Measurements from ENCODE around the gene HCN4. TPM values are rescaled to one million over a fixed set of nuclear protein-coding genes. Genes with fewer than 3 reads are reported as not detected.

The HCN4 gene
- total and polyA plus RNA-seq, 2 experiments from 2014 or later = 59.2 to 159 TPM

GRCh38 chr15:73378089-73378488 is 9.3 kb upstream of the HCN4 start:
- Histone ChIP-seq H3K27me3 (no peaks in the 10 kb centered on the region), H3K9me3 (ENCODE audit: low read depth) (no peaks in the 10 kb centered on the region), H3K27ac (peak overlapping the region; percentile 96), H3K36me3 (no peaks in the 10 kb centered on the region), H3K4me1 (ENCODE audit: low read depth) (peaks cover 35% of the 10 kb centered on the region), H3K4me3 (no peak overlapping the region)
- no peak for TF ChIP-seq CTCF (IDR thresholded peaks at IDR 0.05; ENCODE audit: low read depth, low read length)
- DNase-seq (ENCODE audit: low read depth in 1 of 2, low spot score in 1 of 2) = no peak

GRCh38 chr15:73375755-73376305 is 7.1 kb upstream of the HCN4 start:
- H3K27ac ChIP-seq = peak overlapping the region; percentile 96
- peaks cover 57% of the 10 kb centered on the region for H3K4me1 ChIP-seq (ENCODE audit: low read depth)
- H3K4me3 ChIP-seq = no peak overlapping the region
- DNase-seq (ENCODE audit: low read depth in 1 of 2, low spot score in 1 of 2) = peak in 1 of 2 donors; percentile 85
- H3K27me3 ChIP-seq = no peaks in the 10 kb centered on the region
- no peaks in the 10 kb centered on the region for H3K36me3 ChIP-seq
- no peak for TF ChIP-seq CTCF (IDR thresholded peaks at IDR 0.05; ENCODE audit: low read depth, low read length)
- H3K9me3 ChIP-seq (ENCODE audit: low read depth) = no peaks in the 10 kb centered on the region

GRCh38 chr15:73375012-73375411 is 6.3 kb upstream of the HCN4 start:
- H3K27ac ChIP-seq = peak overlapping the region; percentile 96
- H3K4me1 ChIP-seq (ENCODE audit: low read depth) = peaks cover 65% of the 10 kb centered on the region
- no peak overlapping the region for H3K4me3 ChIP-seq
- no peaks in the 10 kb centered on the region for H3K9me3 ChIP-seq (ENCODE audit: low read depth)
- H3K36me3 ChIP-seq = no peaks in the 10 kb centered on the region
- TF ChIP-seq CTCF (IDR thresholded peaks at IDR 0.05; ENCODE audit: low read depth, low read length) = no peak
- no peaks in the 10 kb centered on the region for H3K27me3 ChIP-seq
- DNase-seq (ENCODE audit: low read depth in 1 of 2, low spot score in 1 of 2) = no peak

- no peaks in the 10 kb centered on the region for H3K9me3 ChIP-seq (ENCODE audit: low read depth)
- H3K36me3 ChIP-seq = no peaks in the 10 kb centered on the region
- TF ChIP-seq CTCF (IDR thresholded peaks at IDR 0.05; ENCODE audit: low read depth, low read length) = no peak
- peak overlapping the region; percentile 98 for H3K27ac ChIP-seq
- no peak overlapping the region for H3K4me3 ChIP-seq
- peaks cover 67% of the 10 kb centered on the region for H3K4me1 ChIP-seq (ENCODE audit: low read depth)
- H3K27me3 ChIP-seq = no peaks in the 10 kb centered on the region
- DNase-seq (ENCODE audit: low read depth in 1 of 2, low spot score in 1 of 2) = peak in 1 of 2 donors; percentile 98
Measured at GRCh38 chr15:73374604-73375003, 5.8 kb upstream of the HCN4 start.

- peak overlapping the region; percentile 98 for H3K27ac ChIP-seq
- H3K36me3 ChIP-seq = no peaks in the 10 kb centered on the region
- no peak overlapping the region for H3K4me3 ChIP-seq
- H3K4me1 ChIP-seq (ENCODE audit: low read depth) = peaks cover 61% of the 10 kb centered on the region
- no peak for TF ChIP-seq CTCF (IDR thresholded peaks at IDR 0.05; ENCODE audit: low read depth, low read length)
- DNase-seq (ENCODE audit: low read depth in 1 of 2, low spot score in 1 of 2) = no peak
- H3K9me3 ChIP-seq (ENCODE audit: low read depth) = no peaks in the 10 kb centered on the region
- H3K27me3 ChIP-seq = no peaks in the 10 kb centered on the region
Measured at GRCh38 chr15:73373221-73373620, 4.5 kb upstream of the HCN4 start.
